H1 (cell line): ENCODE measurements around the gene PRKD3. TPM values are rescaled to one million over a fixed set of nuclear protein-coding genes. Genes with fewer than 3 reads are reported as not detected.

Experiments used
- CTCF ChIA-PET: fragments of 300-600 bp; sonication (Branson Sonifier 250); formaldehyde crosslinking; loops from one replicate; lab custom pipeline; 2021; ENCODE audit not compliant: partially characterized antibody; lab: Charles Lee
- POLR2A ChIA-PET: fragments of 300-600 bp; sonication (Branson Sonifier 250); formaldehyde crosslinking; loops from one replicate; lab custom pipeline; 2021; ENCODE audit warnings: inconsistent platforms; ENCODE audit not compliant: partially characterized antibody; lab: Charles Lee
- DNase-seq, 2 experiments: peaks; one replicate each; pipeline versions ENCODE4 v3.0.0 to v3.0.0-alpha.2; 2010 to 2022; ENCODE audit warnings: low spot score in 2 of 2, low read depth in 1 of 2, mixed read lengths in 1 of 2
- FAIRE-seq: peaks from 2 replicates; lab custom pipeline; 2011; peaks lifted over from hg19 to GRCh38; lab: Jason Lieb, UNC
- H2AFZ ChIP-seq: 2 replicates; pipeline ENCODE4 v1.8.1; 2012; ENCODE audit warnings: low read length, inconsistent platforms
- H2AK5ac ChIP-seq: 2 replicates; pipeline ENCODE4 v1.6.1; 2013; ENCODE audit warnings: low read depth, low read length
- H2BK120ac ChIP-seq: replicated peaks from 2 replicates; pipeline ENCODE3; 2013; ENCODE audit warnings: low read depth, low read length, inconsistent platforms
- H2BK12ac ChIP-seq: 2 replicates; pipeline ENCODE4 v1.6.1; 2013; ENCODE audit warnings: low read depth, low read length
- H2BK15ac ChIP-seq: 2 replicates; pipeline ENCODE4 v1.6.1; 2013; ENCODE audit warnings: low read length
- H2BK20ac ChIP-seq: 2 replicates; pipeline ENCODE4 v1.6.1; 2013; ENCODE audit warnings: low read length
- H2BK5ac ChIP-seq: 2 replicates; pipeline ENCODE4 v1.6.1; 2013; ENCODE audit warnings: low read depth, low read length
- H3K14ac ChIP-seq: 2 replicates; pipeline ENCODE4 v1.6.1; 2013; ENCODE audit warnings: inconsistent platforms; ENCODE audit not compliant: insufficient read length
- H3K18ac ChIP-seq: 2 replicates; pipeline ENCODE4 v1.6.1; 2013; ENCODE audit warnings: low read length; ENCODE audit errors: extremely low read depth
- H3K23ac ChIP-seq: 2 replicates; pipeline ENCODE4 v1.6.1; 2013; ENCODE audit warnings: inconsistent platforms; ENCODE audit not compliant: insufficient read length
- H3K23me2 ChIP-seq: 2 replicates; pipeline ENCODE4 v1.6.1; 2013; ENCODE audit warnings: low read depth, low read length
- H3K27ac ChIP-seq: 2 replicates; pipeline ENCODE4 v1.6.1; 2011; ENCODE audit warnings: low read depth, low read length, inconsistent platforms
- H3K27me3 ChIP-seq, 4 experiments: replicated peaks in 1 of 4; 1 replicate in 1 of 4; 2 replicates in 3 of 4; pipeline versions ENCODE4 v1.6.1 to v1.8.1; 2011 to 2013; ENCODE audit warnings: low read length in 3 of 4, mild to moderate bottlenecking in 3 of 4, inconsistent platforms in 2 of 4, mixed read lengths in 2 of 4, moderate library complexity in 1 of 4; ENCODE audit not compliant: control insufficient read depth in 3 of 4, insufficient read depth in 3 of 4; ENCODE audit errors: extremely low read depth in 1 of 4
- H3K36me3 ChIP-seq, 4 experiments: 2 replicates each; pipeline versions ENCODE4 v1.6.1 to v1.8.1; 2011 to 2013; ENCODE audit warnings: mild to moderate bottlenecking in 4 of 4, low read length in 3 of 4, moderate library complexity in 2 of 4, control low read depth in 1 of 4, inconsistent platforms in 1 of 4; ENCODE audit not compliant: insufficient read depth in 4 of 4, control insufficient read depth in 2 of 4
- H3K4ac ChIP-seq: replicated peaks from 2 replicates; pipeline ENCODE3; 2013; ENCODE audit warnings: low read length, low read depth, mixed read lengths, inconsistent platforms; ENCODE audit not compliant: insufficient read length
- H3K4me1 ChIP-seq, 4 experiments: replicated peaks in 1 of 4; 1 replicate in 1 of 4; 2 replicates in 3 of 4; pipeline versions ENCODE4 v1.6.1 to v1.8.1; 2011 to 2013; ENCODE audit warnings: low read length in 3 of 4, inconsistent platforms in 2 of 4, mixed read lengths in 1 of 4; ENCODE audit not compliant: insufficient read depth in 4 of 4, control insufficient read depth in 3 of 4
- H3K4me2 ChIP-seq, 2 experiments: 2 replicates each; pipeline versions ENCODE4 v1.6.1 to v1.8.1; 2011 to 2013; ENCODE audit warnings: low read depth in 2 of 2, low read length in 2 of 2, control low read depth in 1 of 2, inconsistent platforms in 1 of 2, mild to moderate bottlenecking in 1 of 2; ENCODE audit not compliant: insufficient read depth in 1 of 2
- H3K4me3 ChIP-seq, 4 experiments: fragments of 200-600, 300-600 bp in 1 of 4; sonication (generic), shearing (Covaris generic), sonication (Bioruptor Twin) in 1 of 4; 2 replicates each; pipeline versions ENCODE4 v1.5.1 to v1.8.1; 2011 to 2016; ENCODE audit warnings: low read length in 4 of 4, low read depth in 3 of 4, control low read depth in 2 of 4, inconsistent platforms in 2 of 4, mild to moderate bottlenecking in 2 of 4, mixed read lengths in 1 of 4, moderate library complexity in 1 of 4; ENCODE audit not compliant: insufficient read depth in 2 of 4; ENCODE audit errors: extremely low read depth in 1 of 4
- H3K56ac ChIP-seq: replicated peaks from 2 replicates; pipeline ENCODE3; 2013; ENCODE audit warnings: low read depth, mild to moderate bottlenecking, mixed read lengths, low read length, inconsistent platforms; ENCODE audit not compliant: insufficient read length
- H3K79me1 ChIP-seq: 2 replicates; pipeline ENCODE4 v1.6.1; 2013; ENCODE audit warnings: low read depth, low read length, control low read depth
- H3K79me2 ChIP-seq, 2 experiments: 2 replicates each; pipeline versions ENCODE4 v1.6.1 to v1.8.1; 2012 to 2013; ENCODE audit warnings: low read length in 2 of 2, mild to moderate bottlenecking in 2 of 2, inconsistent platforms in 1 of 2; ENCODE audit not compliant: insufficient read depth in 2 of 2, control insufficient read depth in 1 of 2
- H3K9ac ChIP-seq, 4 experiments: replicated peaks in 1 of 4; 1 replicate in 1 of 4; 2 replicates in 3 of 4; pipeline versions ENCODE4 v1.6.1 to v1.8.1; 2011 to 2013; ENCODE audit warnings: low read depth in 3 of 4, low read length in 3 of 4, control low read depth in 2 of 4, mild to moderate bottlenecking in 2 of 4, moderate library complexity in 2 of 4, inconsistent platforms in 1 of 4; ENCODE audit errors: extremely low read depth in 1 of 4
- H3K9me3 ChIP-seq, 2 experiments: 2 replicates each; pipeline versions ENCODE4 v1.6.1 to v1.8.1; 2012 to 2013; ENCODE audit warnings: mild to moderate bottlenecking in 2 of 2, moderate library complexity in 2 of 2, control low read depth in 1 of 2, inconsistent platforms in 1 of 2, low read depth in 1 of 2, low read length in 1 of 2, mixed read lengths in 1 of 2; ENCODE audit not compliant: insufficient read depth in 2 of 2
- H4K20me1 ChIP-seq, 2 experiments: replicated peaks in 1 of 2; 2 replicates each; pipeline versions ENCODE3 to v1.8.1; 2011 to 2013; ENCODE audit warnings: inconsistent platforms in 2 of 2, low read length in 2 of 2, mild to moderate bottlenecking in 1 of 2; ENCODE audit not compliant: insufficient read depth in 2 of 2, control insufficient read depth in 1 of 2
- H4K5ac ChIP-seq: 2 replicates; pipeline ENCODE4 v1.6.1; 2013; ENCODE audit warnings: low read length, low read depth, mixed read lengths, inconsistent platforms; ENCODE audit not compliant: insufficient read length
- H4K8ac ChIP-seq: 2 replicates; pipeline ENCODE4 v1.8.0; 2013; ENCODE audit warnings: mild to moderate bottlenecking, moderate library complexity, low read length, inconsistent platforms; ENCODE audit not compliant: insufficient read depth; ENCODE audit errors: extremely low read depth
- H4K91ac ChIP-seq: replicated peaks from 2 replicates; pipeline ENCODE3; 2013; ENCODE audit warnings: low read length, mixed read lengths, inconsistent platforms; ENCODE audit not compliant: insufficient read length
- ASH2L ChIP-seq: fragments of 200-600, 300-600 bp; sonication (generic); IDR thresholded peaks from one replicate; pipeline ENCODE4 v1.7.1; 2017; ENCODE audit warnings: low read length
- BRCA1 ChIP-seq: IDR thresholded peaks from 2 replicates; pipeline ENCODE4 v1.6.1; 2012; ENCODE audit warnings: low read depth, low read length, improper control_type of control experiment
- CHD1 ChIP-seq: IDR thresholded peaks from 2 replicates; pipeline ENCODE4 v1.6.1; 2012; ENCODE audit warnings: low read depth, low read length, improper control_type of control experiment
- CTBP2 ChIP-seq: IDR thresholded peaks from 2 replicates; pipeline ENCODE4 v1.7.0; 2011; ENCODE audit warnings: borderline replicate concordance, mild to moderate bottlenecking, moderate library complexity, mixed read lengths, low read length; ENCODE audit not compliant: insufficient read depth, insufficient read length
- EZH2 ChIP-seq: fragments of 200-600 bp; sonication (generic); IDR thresholded peaks from 2 replicates; pipeline ENCODE4 v1.7.1; 2012; ENCODE audit warnings: low read depth, mild to moderate bottlenecking, moderate library complexity, low read length, inconsistent platforms; ENCODE audit not compliant: severe bottlenecking
- FOSL1 ChIP-seq: IDR thresholded peaks from 2 replicates; pipeline ENCODE4 v1.6.1; 2011; ENCODE audit warnings: mild to moderate bottlenecking, low read depth, low read length, moderate library complexity; ENCODE audit not compliant: insufficient read depth
- MAFK ChIP-seq: IDR thresholded peaks from 2 replicates; pipeline ENCODE4 v1.6.1; 2012; ENCODE audit warnings: low read depth, mild to moderate bottlenecking, improper control_type of control experiment, low read length
- SAP30 ChIP-seq: fragments of 300-600 bp; sonication (generic); IDR thresholded peaks from 2 replicates; pipeline ENCODE4 v1.7.1; 2012; ENCODE audit warnings: low read length, moderate library complexity, mild to moderate bottlenecking, inconsistent platforms; ENCODE audit not compliant: insufficient read depth, insufficient replicate concordance
- SIRT6 ChIP-seq: IDR thresholded peaks from one replicate; pipeline ENCODE4 v1.7.1; 2012; ENCODE audit warnings: low read length, inconsistent platforms
- TAF7 ChIP-seq: optimal IDR thresholded peaks from 2 replicates; pipeline ENCODE3; 2011; ENCODE audit warnings: low read depth, mild to moderate bottlenecking, inconsistent platforms, low read length, moderate library complexity, borderline replicate concordance
- TCF12 ChIP-seq: IDR thresholded peaks from 2 replicates; pipeline ENCODE4 v1.6.1; 2011; ENCODE audit warnings: low read depth, mild to moderate bottlenecking, low read length
- YY1 ChIP-seq: IDR thresholded peaks from 2 replicates; pipeline ENCODE4 v1.6.1; 2011; ENCODE audit warnings: low read depth, mild to moderate bottlenecking, low read length
- ZNF274 ChIP-seq: IDR thresholded peaks from 2 replicates; pipeline ENCODE4 v1.7.0; 2012; ENCODE audit warnings: low read length, borderline replicate concordance; ENCODE audit errors: extremely low read depth
- WGBS, 2 experiments: shearing (Covaris generic) in 1 of 2; methylation state at CpG; one replicate each; pipeline versions ENCODE4 v1.1.6 to v1.1.7; 2013 to 2015; ENCODE audit warnings: low lambda C conversion rate in 2 of 2, mixed read lengths in 2 of 2, inconsistent platforms in 1 of 2, low coverage in 1 of 2, missing lambda C conversion rate in 1 of 2; ENCODE audit not compliant: insufficient replicate concordance in 2 of 2, insufficient coverage in 1 of 2, insufficient read length in 1 of 2; ENCODE audit errors: extremely low coverage in 1 of 2, missing lambda C conversion rate in 1 of 2; 5-methylcytosine and 5-hydroxymethylcytosine counted together
- polyA plus RNA-seq, 7 experiments: library from polyadenylated mRNA; depleted of rRNA in 3 of 7; stranded (reverse) in 5 of 7; unstranded in 2 of 7; fragments of >200 nt in 5 of 7; fragments of 200-250 nt in 2 of 7; gene quantifications; 1 replicate in 5 of 7; 2 replicates in 1 of 7; 4 replicates in 1 of 7; pipeline versions ENCODE4 v1.2.1 to v1.2.3, GENCODE V29; 2011 to 2013; ENCODE audit warnings: missing spikeins in 2 of 7, mixed read lengths in 2 of 7
- total RNA-seq: library from RNA; stranded (reverse); fragmentation: NEBNext Ultra II Directional; extraction: Animal tissue kit (Norgen Biotek cat#: 25700); gene quantifications from 2 replicates; pipeline ENCODE4 v1.2.1, GENCODE V29; 2021

Gene PRKD3
- total and polyA plus RNA-seq, 2 of the 8 experiments (the other 6 are each of a cell fraction or from before 2014, with no cell fraction given), result 12.0 to 63.3 TPM

DNA sequence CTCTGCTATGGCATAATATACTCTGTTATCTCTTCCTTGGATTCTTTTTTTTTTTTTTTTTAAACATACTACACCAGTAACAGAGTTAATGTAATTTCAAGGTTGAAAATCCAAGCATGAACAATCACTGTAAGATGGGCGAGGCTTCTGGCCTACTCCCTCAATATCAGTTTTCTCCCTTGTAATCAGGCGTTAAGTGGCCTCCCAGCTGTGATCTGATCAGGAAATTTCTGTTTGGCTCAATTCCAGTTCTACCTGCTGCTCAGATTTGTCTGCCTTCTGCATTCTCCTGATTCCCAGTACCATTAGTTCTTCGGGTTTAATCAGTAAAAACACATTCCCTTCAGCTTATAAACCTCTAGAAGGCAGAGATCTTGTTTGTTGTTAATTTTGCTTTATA lies 18.6 kb downstream of the PRKD3 start:
- ChIA-PET CTCF (no interaction called here), POLR2A (no interaction called here)
- Histone ChIP-seq H3K79me1 (peaks cover 10% of the 10 kb centered on the region), H2AK5ac (no peak overlapping the region), H4K20me1 (peaks cover 5 to 8% of the 10 kb centered on the region in 2 experiments), H4K5ac (no peak overlapping the region), H3K9ac (no peak overlapping the region), H2BK12ac (no peak overlapping the region), H2BK120ac (no peak overlapping the region), H3K56ac (no peak overlapping the region), H3K14ac (no peak overlapping the region), H3K36me3 (no peaks in the 10 kb centered on the region; a peak in 1 of 8 replicates), H3K23me2 (no peaks in the 10 kb centered on the region), H3K18ac (no peak overlapping the region), H4K8ac (no peak overlapping the region), H3K4ac (no peak overlapping the region), H2BK20ac (no peak overlapping the region), H3K23ac (no peak overlapping the region), H3K4me2 (no peak overlapping the region), H3K4me1 (no peaks in the 10 kb centered on the region), H3K9me3 (no peaks in the 10 kb centered on the region), H3K27me3 (no peaks in the 10 kb centered on the region), H2BK5ac (no peak overlapping the region), H4K91ac (no peak overlapping the region), H3K79me2 (peaks cover 0 to 94% of the 10 kb centered on the region in 2 experiments; a peak in 3 of 4 replicates), H2AFZ (no peak overlapping the region), H2BK15ac (no peak overlapping the region), H3K4me3 (no peak overlapping the region), H3K27ac (no peak overlapping the region)
- WGBS, 2 experiments, result 88% methylated on average over 3 of the region's 3 CpGs; no CpG with 5 or more reads in 1 of the 2 experiments
- FAIRE-seq (no peak), DNase-seq (no peak)
- TF ChIP-seq FOSL1 (no peak), BRCA1 (no peak), EZH2 (no peak), ASH2L (no peak), SIRT6 (no peak), MAFK (no peak), CHD1 (no peak), SAP30 (no peak), YY1 (no peak), CTBP2 (no peak), TCF12 (no peak), ZNF274 (no peak), TAF7 (no peak)
- TF ChIP-seq, all 59 proteins: peak for 0
